ENCODE data around the gene ARHGAP42.

DNA sequence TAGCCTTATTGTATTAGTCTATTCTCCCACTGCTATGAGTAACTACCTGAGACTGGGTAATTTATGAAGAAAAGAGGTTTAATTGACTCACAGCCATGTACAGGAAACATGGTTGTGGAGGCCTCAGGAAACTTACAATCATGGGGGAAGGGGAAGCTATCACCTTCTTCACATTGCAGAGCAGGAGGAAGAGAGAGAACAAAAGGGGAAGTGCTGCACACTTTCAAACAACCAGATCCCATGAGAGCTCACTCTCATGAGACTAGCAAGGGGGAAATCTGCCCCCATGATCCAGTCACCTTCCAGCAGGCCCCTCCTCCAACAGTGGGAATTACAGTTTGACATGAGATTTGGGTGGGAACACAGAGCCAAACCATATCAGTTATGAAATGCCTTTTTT lies 179.4 kb downstream of the ARHGAP42 start:
- TF ChIP-seq POLR2A (IDR thresholded peaks at IDR 0.05): no peak
- TF ChIP-seq, protein P1, sequence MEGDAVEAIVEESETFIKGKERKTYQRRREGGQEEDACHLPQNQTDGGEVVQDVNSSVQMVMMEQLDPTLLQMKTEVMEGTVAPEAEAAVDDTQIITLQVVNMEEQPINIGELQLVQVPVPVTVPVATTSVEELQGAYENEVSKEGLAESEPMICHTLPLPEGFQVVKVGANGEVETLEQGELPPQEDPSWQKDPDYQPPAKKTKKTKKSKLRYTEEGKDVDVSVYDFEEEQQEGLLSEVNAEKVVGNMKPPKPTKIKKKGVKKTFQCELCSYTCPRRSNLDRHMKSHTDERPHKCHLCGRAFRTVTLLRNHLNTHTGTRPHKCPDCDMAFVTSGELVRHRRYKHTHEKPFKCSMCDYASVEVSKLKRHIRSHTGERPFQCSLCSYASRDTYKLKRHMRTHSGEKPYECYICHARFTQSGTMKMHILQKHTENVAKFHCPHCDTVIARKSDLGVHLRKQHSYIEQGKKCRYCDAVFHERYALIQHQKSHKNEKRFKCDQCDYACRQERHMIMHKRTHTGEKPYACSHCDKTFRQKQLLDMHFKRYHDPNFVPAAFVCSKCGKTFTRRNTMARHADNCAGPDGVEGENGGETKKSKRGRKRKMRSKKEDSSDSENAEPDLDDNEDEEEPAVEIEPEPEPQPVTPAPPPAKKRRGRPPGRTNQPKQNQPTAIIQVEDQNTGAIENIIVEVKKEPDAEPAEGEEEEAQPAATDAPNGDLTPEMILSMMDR (IDR thresholded peaks at IDR 0.05): no peak
